GDM1 (cell line): ENCODE measurements around the gene SREK1IP1.

Experiments
- DNase-seq: peaks from one replicate; lab custom pipeline; 2025; lab: John Stamatoyannopoulos, UW

The SREK1IP1 gene

GRCh38 chr5:64768358-64769312 lies at the start of gene SREK1IP1, which contains the start of gene CWC27:
Gene SREK1IP1, minus strand, starts transcription at chr5:64768691. Its CDS starts 174 bp downstream, at chr5:64768517.
Gene CWC27, plus strand, starts transcription at chr5:64768930. Its CDS starts 217 bp downstream, at chr5:64769147.
- DNase-seq: peak; percentile 80

GRCh38 chr5:64818245-64818644 lies 49.8 kb upstream of the SREK1IP1 start:
- DNase-seq: no peak

DNA sequence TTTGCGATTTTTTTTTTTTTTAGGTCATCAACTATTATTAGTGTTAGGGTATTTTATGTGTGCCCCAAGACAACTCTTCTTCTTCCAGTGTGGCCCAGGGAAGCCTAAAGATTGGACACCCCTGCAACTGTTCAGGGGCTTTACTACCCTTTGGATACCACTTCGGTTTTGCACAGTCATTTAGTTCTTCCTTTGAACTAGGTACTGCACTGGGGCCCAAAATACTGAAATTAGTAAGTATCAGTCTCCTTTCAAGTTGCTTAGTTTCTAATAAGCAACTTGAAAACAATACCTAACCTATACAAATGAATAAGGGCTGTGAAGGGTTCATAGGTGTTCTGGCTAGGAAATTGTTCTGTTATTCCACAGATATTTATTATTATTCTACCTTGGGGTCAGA lies 45.6 kb upstream of the SREK1IP1 start:
- DNase-seq: no peak

DNA sequence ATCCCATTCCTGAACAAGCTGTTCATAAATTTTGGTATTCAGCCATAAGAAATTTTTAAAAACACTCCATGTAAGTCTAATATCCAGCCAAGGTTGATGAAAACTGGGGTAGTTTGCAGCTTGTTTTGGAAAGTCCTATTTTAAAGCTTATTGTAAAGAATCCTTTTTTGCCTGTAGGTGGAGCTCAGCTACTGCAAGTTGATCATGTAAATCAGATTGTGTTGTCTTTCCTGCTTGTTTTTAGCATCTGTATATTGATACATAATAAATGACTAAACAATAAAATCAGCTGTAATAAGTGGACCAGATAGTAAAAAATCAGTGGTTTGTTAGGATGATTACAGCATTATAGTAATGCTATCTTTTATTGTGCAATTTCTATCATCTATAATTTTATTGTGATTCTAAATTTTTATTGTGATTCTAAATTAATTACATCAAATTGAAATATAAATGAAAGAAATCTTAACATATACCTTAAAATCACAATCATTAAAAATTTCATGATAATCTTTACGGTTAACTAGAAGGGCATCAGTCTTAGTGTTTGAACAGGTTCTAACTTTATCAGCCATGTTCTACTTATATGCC lies 42.7 kb upstream of the SREK1IP1 start:
- peak; percentile 21 for DNase-seq

DNA sequence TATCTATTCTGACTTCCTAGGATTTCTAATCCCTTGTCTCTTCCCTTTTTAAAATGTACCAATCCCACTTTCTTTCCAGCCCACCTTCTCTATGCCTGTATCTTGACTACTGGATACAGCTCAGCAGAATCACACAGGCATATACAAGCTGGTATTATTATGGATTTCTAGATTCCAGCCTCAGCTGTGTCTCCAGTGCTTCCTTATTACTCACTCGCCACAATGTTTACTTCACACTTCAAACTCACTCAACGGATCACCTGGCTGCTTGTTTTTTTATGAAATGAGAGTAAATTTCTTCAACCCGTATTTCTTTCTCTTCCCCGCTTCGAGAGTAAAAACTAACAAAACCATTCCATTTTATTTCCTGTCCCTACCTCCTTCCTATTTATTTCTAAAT lies 39.0 kb upstream of the SREK1IP1 start:
- DNase-seq: no peak

DNA sequence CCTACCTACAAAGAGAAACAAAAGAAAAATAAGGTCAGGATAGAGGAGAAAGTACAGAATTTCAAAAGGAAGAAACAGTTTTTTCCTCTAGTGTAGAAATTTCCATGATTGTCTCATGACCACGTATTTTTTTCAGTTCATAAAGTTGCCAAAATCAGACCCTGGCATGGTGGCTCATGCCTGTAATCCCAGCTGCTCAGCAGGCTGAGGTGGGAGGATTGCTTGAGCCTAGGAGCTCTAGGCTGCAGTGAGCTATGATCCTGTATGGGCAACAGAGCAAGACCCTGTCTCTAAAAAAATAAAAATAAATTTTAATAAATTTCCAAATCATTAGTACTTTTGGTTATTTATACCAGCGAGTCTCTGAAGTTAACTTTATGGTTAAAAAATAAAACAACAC lies 38.0 kb upstream of the SREK1IP1 start:
- DNase-seq: no peak

- DNase-seq: no peak
These were observed 32.4 kb upstream of the SREK1IP1 start for GRCh38 chr5:64800926-64801325.

- no peak for DNase-seq
These were observed 27.8 kb upstream of the SREK1IP1 start for GRCh38 chr5:64796301-64796700.

DNA sequence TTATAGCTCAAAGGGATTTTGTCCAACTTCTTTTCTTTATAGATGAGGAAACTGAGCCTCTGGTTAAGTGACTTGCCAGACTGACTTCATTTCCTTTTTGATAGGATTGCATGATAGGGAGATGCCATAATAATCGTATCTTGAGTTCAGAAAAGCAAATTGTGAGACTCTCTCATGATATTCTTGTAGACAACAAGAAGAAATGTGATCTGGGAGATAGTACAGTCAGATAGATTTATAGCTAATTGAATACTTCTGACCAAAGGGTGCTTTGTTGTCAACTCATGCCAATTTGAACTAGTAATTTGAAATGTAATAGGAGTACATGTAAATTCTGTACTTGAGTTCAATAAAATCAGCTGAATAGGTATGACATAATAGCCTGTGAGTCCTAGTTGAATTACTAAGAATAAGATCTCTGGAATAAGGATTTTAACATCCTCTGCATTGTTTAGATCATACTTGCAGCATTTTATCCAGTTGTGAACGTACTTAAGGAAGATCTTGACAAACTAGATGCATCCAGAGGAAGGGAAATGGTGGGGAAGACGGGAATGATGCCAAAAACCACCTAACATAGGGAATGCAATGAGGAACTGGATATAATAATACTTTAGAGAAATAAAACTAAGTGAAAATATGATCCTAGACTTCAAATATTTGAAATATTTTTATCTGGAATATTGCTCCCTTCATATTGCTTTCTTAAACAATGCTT lies 25.7 kb upstream of the SREK1IP1 start:
- DNase-seq: no peak

- no peak for DNase-seq
These were observed 24.0 kb upstream of the SREK1IP1 start for GRCh38 chr5:64792469-64792868.

GRCh38 chr5:64790210-64790609 lies 21.7 kb upstream of the SREK1IP1 start:
- DNase-seq: no peak

- no peak for DNase-seq
These were observed 21.0 kb upstream of the SREK1IP1 start for GRCh38 chr5:64789457-64789856.

DNA sequence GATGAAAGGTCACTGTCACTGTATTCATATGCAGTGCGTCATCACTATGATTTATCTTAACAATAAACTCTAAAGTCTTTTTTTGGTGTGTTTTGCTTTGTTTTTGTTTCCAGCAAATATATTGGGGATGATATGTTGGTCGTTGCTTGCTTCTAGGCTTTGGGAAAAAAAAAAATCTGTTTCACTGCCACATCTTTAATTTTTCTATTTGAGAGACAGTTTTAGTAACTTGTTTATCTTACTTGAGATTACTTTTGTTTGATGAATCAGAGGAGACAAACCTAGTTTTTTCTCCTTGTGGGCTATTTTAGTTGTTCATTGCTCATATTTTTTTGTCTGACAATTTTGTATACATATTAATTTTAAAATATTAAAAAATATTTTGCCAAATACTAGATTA lies 19.7 kb upstream of the SREK1IP1 start:
- DNase-seq: no peak

DNA sequence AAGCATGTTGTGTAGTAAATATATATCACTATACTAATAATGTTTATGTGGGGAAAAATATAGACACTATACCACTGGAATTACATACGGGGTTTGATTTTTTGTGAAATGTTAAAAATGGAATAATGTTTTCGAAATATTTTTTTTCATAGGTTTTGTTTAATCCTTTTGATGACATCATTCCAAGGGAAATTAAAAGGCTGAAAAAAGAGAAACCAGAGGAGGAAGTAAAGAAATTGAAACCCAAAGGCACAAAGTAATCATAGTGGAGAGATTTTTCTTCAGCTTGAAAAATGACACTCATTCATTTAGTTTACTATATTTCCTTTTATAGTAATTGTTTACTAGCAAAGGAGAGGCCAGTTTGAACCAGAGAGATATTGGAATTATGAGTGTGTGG lies 17.9 kb upstream of the SREK1IP1 start:
- DNase-seq: no peak

DNA sequence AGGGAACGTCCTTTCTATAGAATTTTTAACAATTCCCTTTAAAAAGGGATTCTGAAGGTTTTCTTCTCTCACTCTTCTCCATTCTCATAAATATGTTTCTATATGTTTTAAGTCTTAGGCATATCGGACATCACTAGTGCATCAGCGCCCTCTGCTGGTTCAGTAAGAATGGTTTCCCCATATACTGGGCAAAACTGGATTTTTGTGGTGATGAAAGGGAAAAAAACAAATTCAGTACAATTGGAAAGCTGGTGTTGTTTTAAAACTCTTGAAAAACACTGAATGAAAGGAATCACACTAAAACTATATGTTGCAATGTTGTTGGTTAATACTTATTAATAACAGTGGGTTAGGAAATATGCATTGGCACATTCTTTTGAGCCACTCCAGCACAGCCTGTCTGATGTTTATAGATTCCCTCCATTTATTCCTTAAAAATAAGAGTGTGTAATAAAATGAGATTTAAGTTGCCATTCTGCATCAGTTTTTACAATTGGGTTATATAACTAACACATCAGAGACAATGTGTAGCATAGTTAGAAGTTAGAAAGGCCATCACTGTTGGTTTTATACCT lies 16.0 kb upstream of the SREK1IP1 start:
- DNase-seq: peak; percentile 63

GRCh38 chr5:64775291-64775690 lies 6.8 kb upstream of the SREK1IP1 start:
- DNase-seq: no peak

DNA sequence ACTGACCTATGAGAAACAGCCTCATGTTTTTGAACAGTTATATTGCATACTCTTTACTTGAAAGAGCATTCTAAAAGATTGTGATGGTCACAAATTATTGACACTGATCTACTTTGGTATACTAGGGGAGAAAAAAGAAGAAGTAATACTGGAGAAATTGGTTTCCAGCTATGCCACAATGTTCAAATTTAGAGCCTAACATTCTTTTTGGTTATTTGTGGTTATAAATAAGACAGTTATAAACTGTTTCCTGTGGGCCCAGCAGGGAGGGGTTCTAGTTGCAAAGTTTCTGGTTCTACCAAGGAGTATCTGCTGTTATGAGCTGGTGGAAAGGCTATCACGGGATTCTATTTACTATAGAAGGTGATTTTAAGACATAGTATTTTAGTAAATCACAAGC lies 5.0 kb upstream of the SREK1IP1 start:
- DNase-seq: no peak

DNA sequence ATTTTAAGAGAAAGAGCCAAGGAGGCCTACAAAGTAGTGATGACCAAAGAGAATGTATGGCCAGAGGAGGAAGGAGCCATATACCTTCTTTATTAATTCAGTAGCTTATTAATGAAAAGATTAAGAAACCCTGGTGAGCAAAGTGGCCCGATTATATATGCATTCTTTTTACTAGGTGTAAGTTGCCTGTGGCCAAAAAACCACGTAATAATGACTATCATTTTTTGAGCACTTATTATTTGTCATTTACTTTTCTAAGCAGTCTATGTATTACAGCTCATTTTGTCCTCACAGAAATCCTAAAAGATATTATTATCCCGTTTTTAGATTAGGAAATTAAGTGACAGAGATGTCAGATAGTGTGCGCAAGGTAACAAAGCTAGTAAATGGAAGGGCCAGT lies 3.2 kb upstream of the SREK1IP1 start:
- DNase-seq: no peak

DNA sequence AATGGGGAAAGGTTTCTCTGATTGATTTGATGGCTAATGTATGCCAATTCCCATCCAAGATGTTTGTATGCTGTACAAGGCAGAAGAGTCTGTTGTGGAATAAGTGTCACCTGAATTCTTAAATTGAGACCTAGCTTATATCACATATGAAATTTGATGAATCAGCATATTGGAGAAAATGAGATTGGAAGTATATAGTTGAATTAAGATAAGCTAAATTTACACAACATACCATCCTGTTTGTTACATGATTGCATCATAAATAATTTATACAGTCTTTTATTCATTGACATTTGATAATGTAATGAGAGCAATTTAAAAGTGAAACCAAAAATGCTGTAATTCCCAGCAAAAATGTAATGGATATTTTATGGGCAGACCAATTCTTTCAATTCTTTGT lies 1.4 kb upstream of the SREK1IP1 start:
- no peak for DNase-seq

- no peak for DNase-seq
These were observed 533 bp downstream of the SREK1IP1 start for GRCh38 chr5:64767959-64768357.

DNA sequence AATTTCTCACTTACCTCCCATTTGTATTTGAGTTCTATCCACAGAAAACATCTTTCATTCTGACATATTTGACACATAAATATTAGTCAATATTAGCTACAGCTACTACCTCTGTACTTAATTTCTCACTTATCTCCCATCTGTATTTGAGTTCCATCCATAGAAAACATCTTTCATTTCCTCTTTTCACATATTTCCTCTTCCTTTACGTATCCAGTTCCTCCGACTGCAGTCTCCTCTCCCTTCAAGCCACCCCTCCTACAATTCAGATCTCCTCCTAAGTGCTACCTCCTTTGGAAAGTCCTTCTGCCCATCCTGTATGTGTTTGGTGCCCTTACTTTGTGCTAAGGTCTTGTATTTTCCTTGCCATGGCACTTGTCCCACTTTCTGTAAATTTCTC lies 1.6 kb downstream of the SREK1IP1 start:
- no peak for DNase-seq

- no peak for DNase-seq
These were observed 2.5 kb downstream of the SREK1IP1 start for GRCh38 chr5:64765804-64766504.
